ENCODE results near the gene EBF3.

EBF3 gene

DNA sequence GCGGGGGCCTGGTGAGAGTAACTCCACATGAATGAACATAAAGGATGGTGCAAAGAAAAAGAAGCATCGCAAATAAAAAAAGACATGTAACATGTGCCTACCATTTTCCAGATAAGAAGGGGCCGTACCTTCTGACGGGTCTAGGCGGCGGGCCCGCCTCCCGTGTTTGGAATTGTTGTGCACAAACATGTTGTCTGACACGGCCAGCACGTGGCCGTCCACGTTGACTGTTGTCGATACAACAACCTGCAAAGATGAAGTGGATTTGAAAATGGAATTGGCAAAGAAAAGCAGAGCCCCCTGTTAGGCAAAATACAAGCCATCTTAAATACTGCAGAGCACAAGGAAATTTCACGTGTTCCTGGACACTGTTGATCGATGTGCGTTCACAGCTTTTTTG, 90.7 kb downstream of the EBF3 start:
- TF ChIP-seq YY1 (IDR thresholded peaks at IDR 0.05; ENCODE audit: low read depth), result no peak
- TF ChIP-seq, protein P1, sequence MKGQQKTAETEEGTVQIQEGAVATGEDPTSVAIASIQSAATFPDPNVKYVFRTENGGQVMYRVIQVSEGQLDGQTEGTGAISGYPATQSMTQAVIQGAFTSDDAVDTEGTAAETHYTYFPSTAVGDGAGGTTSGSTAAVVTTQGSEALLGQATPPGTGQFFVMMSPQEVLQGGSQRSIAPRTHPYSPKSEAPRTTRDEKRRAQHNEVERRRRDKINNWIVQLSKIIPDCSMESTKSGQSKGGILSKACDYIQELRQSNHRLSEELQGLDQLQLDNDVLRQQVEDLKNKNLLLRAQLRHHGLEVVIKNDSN (IDR thresholded peaks at IDR 0.05), result no peak
- TF ChIP-seq TEAD4 (IDR thresholded peaks at IDR 0.05), result no peak
- TF ChIP-seq TAF1 (IDR thresholded peaks at IDR 0.05; ENCODE audit: low read depth), result no peak
- no peak for TF ChIP-seq CREB1 (IDR thresholded peaks at IDR 0.05; ENCODE audit: low read depth)
- no peak for TF ChIP-seq RAD21 (IDR thresholded peaks at IDR 0.05; ENCODE audit: low read depth)
- TF ChIP-seq FOXM1 (IDR thresholded peaks at IDR 0.05; ENCODE audit: borderline replicate concordance, low read depth), result no peak
- TF ChIP-seq, protein P2, sequence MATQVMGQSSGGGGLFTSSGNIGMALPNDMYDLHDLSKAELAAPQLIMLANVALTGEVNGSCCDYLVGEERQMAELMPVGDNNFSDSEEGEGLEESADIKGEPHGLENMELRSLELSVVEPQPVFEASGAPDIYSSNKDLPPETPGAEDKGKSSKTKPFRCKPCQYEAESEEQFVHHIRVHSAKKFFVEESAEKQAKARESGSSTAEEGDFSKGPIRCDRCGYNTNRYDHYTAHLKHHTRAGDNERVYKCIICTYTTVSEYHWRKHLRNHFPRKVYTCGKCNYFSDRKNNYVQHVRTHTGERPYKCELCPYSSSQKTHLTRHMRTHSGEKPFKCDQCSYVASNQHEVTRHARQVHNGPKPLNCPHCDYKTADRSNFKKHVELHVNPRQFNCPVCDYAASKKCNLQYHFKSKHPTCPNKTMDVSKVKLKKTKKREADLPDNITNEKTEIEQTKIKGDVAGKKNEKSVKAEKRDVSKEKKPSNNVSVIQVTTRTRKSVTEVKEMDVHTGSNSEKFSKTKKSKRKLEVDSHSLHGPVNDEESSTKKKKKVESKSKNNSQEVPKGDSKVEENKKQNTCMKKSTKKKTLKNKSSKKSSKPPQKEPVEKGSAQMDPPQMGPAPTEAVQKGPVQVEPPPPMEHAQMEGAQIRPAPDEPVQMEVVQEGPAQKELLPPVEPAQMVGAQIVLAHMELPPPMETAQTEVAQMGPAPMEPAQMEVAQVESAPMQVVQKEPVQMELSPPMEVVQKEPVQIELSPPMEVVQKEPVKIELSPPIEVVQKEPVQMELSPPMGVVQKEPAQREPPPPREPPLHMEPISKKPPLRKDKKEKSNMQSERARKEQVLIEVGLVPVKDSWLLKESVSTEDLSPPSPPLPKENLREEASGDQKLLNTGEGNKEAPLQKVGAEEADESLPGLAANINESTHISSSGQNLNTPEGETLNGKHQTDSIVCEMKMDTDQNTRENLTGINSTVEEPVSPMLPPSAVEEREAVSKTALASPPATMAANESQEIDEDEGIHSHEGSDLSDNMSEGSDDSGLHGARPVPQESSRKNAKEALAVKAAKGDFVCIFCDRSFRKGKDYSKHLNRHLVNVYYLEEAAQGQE (IDR thresholded peaks at IDR 0.05; ENCODE audit: low read depth), result no peak
- TF ChIP-seq, protein P3, sequence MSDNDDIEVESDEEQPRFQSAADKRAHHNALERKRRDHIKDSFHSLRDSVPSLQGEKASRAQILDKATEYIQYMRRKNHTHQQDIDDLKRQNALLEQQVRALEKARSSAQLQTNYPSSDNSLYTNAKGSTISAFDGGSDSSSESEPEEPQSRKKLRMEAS (IDR thresholded peaks at IDR 0.05), result no peak
- TF ChIP-seq ZBTB7A (IDR thresholded peaks at IDR 0.05; ENCODE audit: low read depth), result no peak
- TF ChIP-seq NFIC (IDR thresholded peaks at IDR 0.05), result no peak
- no peak for TF ChIP-seq CEBPB (IDR thresholded peaks at IDR 0.05)
- TF ChIP-seq TCF12 (IDR thresholded peaks at IDR 0.05; ENCODE audit: low read depth), result no peak
- TF ChIP-seq EGR1 (IDR thresholded peaks at IDR 0.05), result no peak
- no peak for TF ChIP-seq EP300 (IDR thresholded peaks at IDR 0.05; ENCODE audit: borderline replicate concordance)

DNA sequence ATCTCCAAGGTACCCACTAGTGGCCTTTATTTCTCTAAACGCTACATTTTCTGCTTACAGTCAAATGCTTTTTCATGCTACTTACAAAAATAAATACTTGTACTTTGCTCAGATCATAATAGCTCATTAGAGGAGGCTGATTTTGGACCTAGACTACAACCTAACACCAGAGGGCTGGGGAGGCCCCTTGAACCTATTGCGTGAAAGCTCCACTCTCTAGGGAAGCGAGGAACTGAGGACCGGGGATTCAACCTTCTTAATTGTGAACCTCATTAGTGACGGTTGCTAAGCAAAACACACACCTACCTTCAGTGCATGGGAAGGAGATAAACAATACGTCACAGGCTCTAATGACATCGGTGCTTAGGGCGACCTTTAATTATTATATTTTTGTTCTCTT, 92.1 kb downstream of the EBF3 start:
- TF ChIP-seq YY1 (IDR thresholded peaks at IDR 0.05; ENCODE audit: low read depth), result no peak
- TF ChIP-seq TCF12 (IDR thresholded peaks at IDR 0.05; ENCODE audit: low read depth), result no peak
- TF ChIP-seq TAF1 (IDR thresholded peaks at IDR 0.05; ENCODE audit: low read depth), result no peak
- TF ChIP-seq, protein P1 (IDR thresholded peaks at IDR 0.05), result no peak
- TF ChIP-seq RAD21 (IDR thresholded peaks at IDR 0.05; ENCODE audit: low read depth), result no peak
- no peak for TF ChIP-seq CREB1 (IDR thresholded peaks at IDR 0.05; ENCODE audit: low read depth)
- no peak for TF ChIP-seq NFIC (IDR thresholded peaks at IDR 0.05)
- TF ChIP-seq EP300 (IDR thresholded peaks at IDR 0.05; ENCODE audit: borderline replicate concordance), result no peak
- TF ChIP-seq, protein P3 (IDR thresholded peaks at IDR 0.05), result no peak
- no peak for TF ChIP-seq FOXM1 (IDR thresholded peaks at IDR 0.05; ENCODE audit: borderline replicate concordance, low read depth)
- TF ChIP-seq, protein P2 (IDR thresholded peaks at IDR 0.05; ENCODE audit: low read depth), result no peak
- no peak for TF ChIP-seq ZBTB7A (IDR thresholded peaks at IDR 0.05; ENCODE audit: low read depth)
- no peak for TF ChIP-seq CEBPB (IDR thresholded peaks at IDR 0.05)
- no peak for TF ChIP-seq TEAD4 (IDR thresholded peaks at IDR 0.05)
- TF ChIP-seq EGR1 (IDR thresholded peaks at IDR 0.05), result no peak

DNA sequence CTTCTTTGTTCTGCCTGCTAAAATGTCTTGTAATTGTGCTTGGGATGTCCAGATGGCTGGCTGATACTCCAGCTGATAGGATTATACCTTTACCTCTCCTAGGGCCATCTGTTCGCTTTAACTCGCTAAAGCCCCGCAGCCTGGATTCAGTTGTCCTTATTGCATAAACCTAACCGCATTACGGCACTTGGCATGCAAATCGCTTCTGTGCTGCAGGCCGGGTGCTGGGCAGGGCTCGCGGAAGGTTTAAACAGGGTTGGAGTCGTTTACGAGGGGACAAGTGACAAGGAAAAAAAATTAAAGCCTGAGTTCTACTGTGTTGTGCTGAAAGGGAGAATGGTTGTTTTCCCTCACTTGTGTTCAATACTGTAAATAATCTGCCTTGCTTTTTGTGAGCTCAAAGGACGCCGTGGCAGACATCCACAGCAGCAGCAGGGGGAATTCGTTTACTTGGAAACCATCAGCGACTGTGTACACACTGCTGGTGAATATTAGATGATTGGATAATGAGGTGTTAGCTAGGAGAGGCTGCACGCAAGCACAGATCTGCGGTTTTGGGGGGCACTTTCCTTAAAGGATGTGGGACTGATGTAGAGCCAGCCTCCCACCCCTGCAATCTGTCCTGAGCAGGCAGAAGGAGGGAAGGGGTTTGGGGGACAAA, 93.0 kb downstream of the EBF3 start:
- TF ChIP-seq CREB1 (IDR thresholded peaks at IDR 0.05; ENCODE audit: low read depth), result no peak
- no peak for TF ChIP-seq TCF12 (IDR thresholded peaks at IDR 0.05; ENCODE audit: low read depth)
- TF ChIP-seq TEAD4 (IDR thresholded peaks at IDR 0.05), result no peak
- TF ChIP-seq CEBPB (IDR thresholded peaks at IDR 0.05), result no peak
- no peak for TF ChIP-seq NFIC (IDR thresholded peaks at IDR 0.05)
- no peak for TF ChIP-seq EGR1 (IDR thresholded peaks at IDR 0.05)
- TF ChIP-seq FOXM1 (IDR thresholded peaks at IDR 0.05; ENCODE audit: borderline replicate concordance, low read depth), result no peak
- TF ChIP-seq TAF1 (IDR thresholded peaks at IDR 0.05; ENCODE audit: low read depth), result no peak
- no peak for TF ChIP-seq RAD21 (IDR thresholded peaks at IDR 0.05; ENCODE audit: low read depth)
- TF ChIP-seq, protein P1 (IDR thresholded peaks at IDR 0.05), result no peak
- TF ChIP-seq, protein P2 (IDR thresholded peaks at IDR 0.05; ENCODE audit: low read depth), result no peak
- TF ChIP-seq ZBTB7A (IDR thresholded peaks at IDR 0.05; ENCODE audit: low read depth), result no peak
- TF ChIP-seq EP300 (IDR thresholded peaks at IDR 0.05; ENCODE audit: borderline replicate concordance), result no peak
- TF ChIP-seq YY1 (IDR thresholded peaks at IDR 0.05; ENCODE audit: low read depth), result no peak
- TF ChIP-seq, protein P3 (IDR thresholded peaks at IDR 0.05), result no peak

All from Ishikawa (cell line).